Measurements from ENCODE around the gene SH3BGRL2.
"Not testable (repeated sequence)": the region's sequence is repeated elsewhere in the genome, so short reads cannot be mapped to it uniquely, and the experiment has no call there.

Gene SH3BGRL2

DNA sequence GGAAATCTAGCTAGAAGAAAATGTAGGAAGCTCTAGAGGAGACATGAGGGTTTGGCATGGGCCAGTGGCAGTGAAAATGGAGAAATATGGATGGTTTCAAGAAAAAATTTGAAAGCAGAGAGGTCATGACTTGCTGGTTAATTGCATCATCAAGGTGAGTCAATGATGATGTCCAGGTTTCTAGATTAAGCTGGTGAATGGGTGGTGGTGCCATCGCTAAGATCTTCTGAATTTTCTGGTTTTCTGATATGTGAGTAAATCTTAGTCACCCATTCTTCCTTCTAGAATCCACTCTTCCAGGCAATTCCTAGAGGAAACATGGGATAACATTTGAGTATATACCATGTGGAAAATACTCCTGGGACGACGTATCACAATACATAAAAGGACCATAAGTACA is 25.0 kb downstream of the SH3BGRL2 start:
- H3K9me3 ChIP-seq (ENCODE audit: control insufficient read depth in 1 of 2, low read length in 2 of 2), result no peaks in the 10 kb centered on the region
- no peaks in the 10 kb centered on the region for H3K36me3 ChIP-seq (ENCODE audit: control insufficient read depth in 1 of 2, insufficient read depth in 2 of 2, low read length in 2 of 2)
- H3K4me3 ChIP-seq (ENCODE audit: low read depth in 1 of 2, low read length in 2 of 2), result no peak overlapping the region
- no peaks in the 10 kb centered on the region for H3K4me1 ChIP-seq (ENCODE audit: control insufficient read depth in 1 of 2, insufficient read depth in 2 of 2, low read length in 2 of 2)
- no peak overlapping the region for H3K27ac ChIP-seq (ENCODE audit: low read length)
- H3K27me3 ChIP-seq (ENCODE audit: low read depth, low read length), result no peaks in the 10 kb centered on the region

DNA sequence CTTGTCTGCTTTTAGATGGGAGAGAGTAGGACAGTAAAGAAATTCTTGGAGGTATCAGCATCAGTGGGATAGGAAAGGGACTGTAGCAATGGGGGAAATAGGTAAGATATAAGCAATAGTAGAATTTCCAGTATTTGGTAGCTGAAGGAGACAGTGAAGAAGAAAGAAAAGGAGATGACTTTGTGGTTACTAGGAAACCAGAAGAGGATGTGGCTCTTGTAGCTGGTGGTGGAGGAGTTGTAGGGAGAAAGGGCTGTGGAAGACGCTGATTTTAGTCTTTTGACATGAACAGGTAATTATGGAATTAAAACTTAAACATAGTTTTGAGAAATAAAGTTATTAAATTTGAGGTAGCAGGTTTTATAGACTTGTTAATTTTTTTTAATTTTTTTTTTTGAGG is 26.1 kb downstream of the SH3BGRL2 start:
- Histone ChIP-seq H3K9me3 (ENCODE audit: control insufficient read depth in 1 of 2, low read length in 2 of 2) (no peaks in the 10 kb centered on the region), H3K36me3 (ENCODE audit: control insufficient read depth in 1 of 2, insufficient read depth in 2 of 2, low read length in 2 of 2) (no peaks in the 10 kb centered on the region), H3K27me3 (ENCODE audit: low read depth, low read length) (no peaks in the 10 kb centered on the region), H3K27ac (ENCODE audit: low read length) (no peak overlapping the region), H3K4me1 (ENCODE audit: control insufficient read depth in 1 of 2, insufficient read depth in 2 of 2, low read length in 2 of 2) (no peaks in the 10 kb centered on the region), H3K4me3 (ENCODE audit: low read depth in 1 of 2, low read length in 2 of 2) (no peak overlapping the region)

- H3K9me3 ChIP-seq (ENCODE audit: control insufficient read depth in 1 of 2, low read length in 2 of 2); H3K27ac ChIP-seq (ENCODE audit: low read length): not testable (repeated sequence)
Observed at GRCh38 chr6:79663655-79664054, 32.5 kb downstream of the SH3BGRL2 start.

DNA sequence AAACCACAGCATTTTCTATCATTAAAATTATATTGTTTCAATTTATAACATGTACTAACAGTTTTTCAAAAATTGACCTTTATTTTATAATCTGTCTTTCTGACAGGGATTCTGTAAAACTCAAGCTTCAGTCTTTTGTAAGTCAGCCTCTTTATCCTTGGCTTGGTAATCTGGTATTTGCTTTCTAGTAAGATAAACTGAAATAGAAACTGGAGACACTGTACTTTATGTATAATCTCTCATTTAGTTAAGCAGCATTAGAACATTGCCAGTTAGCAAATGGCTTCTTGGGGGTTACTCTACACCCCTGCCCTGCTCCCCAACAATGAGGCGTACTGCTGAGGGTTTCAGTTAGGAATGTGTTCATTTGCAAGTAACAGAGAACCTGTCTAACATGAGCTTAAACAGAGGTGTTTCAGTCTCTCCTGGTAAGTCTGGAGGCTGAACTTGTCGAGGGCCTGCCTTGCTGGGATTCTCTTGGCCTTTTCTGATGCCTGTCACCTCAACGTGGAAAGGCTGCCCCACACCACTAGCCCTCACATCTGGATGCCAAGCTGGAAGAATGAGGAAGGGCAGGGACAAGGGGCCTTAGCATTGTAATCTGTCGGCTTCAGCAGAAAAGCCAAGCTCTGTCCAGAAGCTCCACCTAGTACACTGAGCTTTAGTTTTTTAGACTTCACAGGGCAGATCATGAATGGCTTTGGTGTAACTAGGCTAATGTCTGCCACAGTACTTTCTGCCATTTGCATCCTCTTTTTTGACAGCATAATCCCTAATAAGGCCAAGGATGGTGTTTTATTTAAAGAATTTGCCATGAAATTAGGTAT is 34.8 kb downstream of the SH3BGRL2 start:
- H3K9me3 ChIP-seq (ENCODE audit: control insufficient read depth in 1 of 2, low read length in 2 of 2), result no peaks in the 10 kb centered on the region
- H3K27ac ChIP-seq (ENCODE audit: low read length), result no peak overlapping the region
- peaks cover 0 to 8% of the 10 kb centered on the region in 2 donors for H3K4me1 ChIP-seq (ENCODE audit: control insufficient read depth in 1 of 2, insufficient read depth in 2 of 2, low read length in 2 of 2)

More at GRCh38 chr6:79663655-79664054, 32.5 kb downstream of the SH3BGRL2 start:
- H3K4me1 ChIP-seq (ENCODE audit: control insufficient read depth in 1 of 2, insufficient read depth in 2 of 2, low read length in 2 of 2); H3K4me3 ChIP-seq (ENCODE audit: low read depth in 1 of 2, low read length in 2 of 2); H3K36me3 ChIP-seq (ENCODE audit: control insufficient read depth in 1 of 2, insufficient read depth in 2 of 2, low read length in 2 of 2); H3K27me3 ChIP-seq (ENCODE audit: low read depth, low read length): not testable (repeated sequence)

DNA sequence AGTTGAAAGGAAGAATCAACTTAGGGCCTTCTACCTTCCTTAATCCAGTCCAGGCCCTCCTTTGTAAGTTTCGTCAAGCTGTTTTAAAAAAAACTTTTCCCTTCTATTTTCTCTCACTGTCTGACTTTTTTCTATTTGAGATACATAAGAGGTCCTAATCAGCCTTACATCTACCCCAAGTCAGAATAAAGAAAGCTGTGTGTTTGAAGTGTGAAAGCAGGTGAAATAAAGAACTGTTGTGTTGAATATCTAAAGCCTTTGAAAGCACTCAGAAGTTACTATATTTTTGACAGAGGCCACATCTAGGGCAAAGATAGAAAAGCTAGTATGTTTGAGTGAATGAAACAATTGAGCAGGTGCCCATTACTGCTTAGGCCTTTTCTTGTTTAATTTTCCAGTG is 35.5 kb downstream of the SH3BGRL2 start:
- Histone ChIP-seq H3K9me3 (ENCODE audit: control insufficient read depth in 1 of 2, low read length in 2 of 2) (no peaks in the 10 kb centered on the region), H3K36me3 (ENCODE audit: control insufficient read depth in 1 of 2, insufficient read depth in 2 of 2, low read length in 2 of 2) (no peaks in the 10 kb centered on the region), H3K27me3 (ENCODE audit: low read depth, low read length) (no peaks in the 10 kb centered on the region), H3K27ac (ENCODE audit: low read length) (no peak overlapping the region), H3K4me1 (ENCODE audit: control insufficient read depth in 1 of 2, insufficient read depth in 2 of 2, low read length in 2 of 2) (peaks cover 2 to 8% of the 10 kb centered on the region in 2 donors), H3K4me3 (ENCODE audit: low read depth in 1 of 2, low read length in 2 of 2) (no peak overlapping the region)

More for the DNA sequence above, 34.8 kb downstream of the SH3BGRL2 start:
- no peak overlapping the region for H3K4me3 ChIP-seq (ENCODE audit: low read depth in 1 of 2, low read length in 2 of 2)
- H3K27me3 ChIP-seq (ENCODE audit: low read depth, low read length), result no peaks in the 10 kb centered on the region
- no peaks in the 10 kb centered on the region for H3K36me3 ChIP-seq (ENCODE audit: control insufficient read depth in 1 of 2, insufficient read depth in 2 of 2, low read length in 2 of 2)

- Histone ChIP-seq H3K4me1 (ENCODE audit: control insufficient read depth in 1 of 2, insufficient read depth in 2 of 2, low read length in 2 of 2) (peaks cover 11% of the 10 kb centered on the region in 2 donors), H3K27ac (ENCODE audit: low read length) (peak overlapping the region; percentile 27), H3K36me3 (ENCODE audit: control insufficient read depth in 1 of 2, insufficient read depth in 2 of 2, low read length in 2 of 2) (no peaks in the 10 kb centered on the region), H3K9me3 (ENCODE audit: control insufficient read depth in 1 of 2, low read length in 2 of 2) (no peaks in the 10 kb centered on the region), H3K27me3 (ENCODE audit: low read depth, low read length) (no peaks in the 10 kb centered on the region), H3K4me3 (ENCODE audit: low read depth in 1 of 2, low read length in 2 of 2) (no peak overlapping the region)
Observed at GRCh38 chr6:79668381-79668780, 37.3 kb downstream of the SH3BGRL2 start.

DNA sequence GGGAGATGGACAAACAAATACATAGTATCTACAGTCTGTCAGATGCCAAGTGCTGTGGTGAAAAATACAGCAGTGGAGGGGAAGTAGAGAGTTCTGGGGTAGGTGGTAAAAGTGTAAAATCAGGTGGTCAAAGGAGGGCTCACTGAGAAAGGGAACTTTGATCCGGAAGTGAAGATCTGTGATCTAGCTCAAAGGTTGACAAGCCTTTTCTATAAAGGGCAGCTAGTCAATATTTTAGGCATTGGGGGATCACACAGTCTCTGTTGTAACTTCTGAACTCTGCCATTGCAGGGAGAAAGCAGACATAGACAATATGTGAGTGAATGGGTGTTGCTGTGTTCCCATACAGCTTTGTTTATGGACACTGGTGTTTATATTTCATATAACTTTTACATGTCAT is 38.6 kb downstream of the SH3BGRL2 start:
- Histone ChIP-seq H3K27me3 (ENCODE audit: low read depth, low read length) (no peaks in the 10 kb centered on the region), H3K27ac (ENCODE audit: low read length) (no peak overlapping the region), H3K9me3 (ENCODE audit: control insufficient read depth in 1 of 2, low read length in 2 of 2) (no peaks in the 10 kb centered on the region), H3K4me1 (ENCODE audit: control insufficient read depth in 1 of 2, insufficient read depth in 2 of 2, low read length in 2 of 2) (peaks cover 11% of the 10 kb centered on the region in 2 donors), H3K36me3 (ENCODE audit: control insufficient read depth in 1 of 2, insufficient read depth in 2 of 2, low read length in 2 of 2) (peaks cover 0 to 10% of the 10 kb centered on the region in 2 donors), H3K4me3 (ENCODE audit: low read depth in 1 of 2, low read length in 2 of 2) (no peak overlapping the region)

GRCh38 chr6:79670789-79671188 is 39.7 kb downstream of the SH3BGRL2 start:
- H3K4me1 ChIP-seq (ENCODE audit: control insufficient read depth in 1 of 2, insufficient read depth in 2 of 2, low read length in 2 of 2), result peaks cover 11% of the 10 kb centered on the region in 2 donors
- H3K27ac ChIP-seq (ENCODE audit: low read length), result no peak overlapping the region
- no peaks in the 10 kb centered on the region for H3K27me3 ChIP-seq (ENCODE audit: low read depth, low read length)

DNA sequence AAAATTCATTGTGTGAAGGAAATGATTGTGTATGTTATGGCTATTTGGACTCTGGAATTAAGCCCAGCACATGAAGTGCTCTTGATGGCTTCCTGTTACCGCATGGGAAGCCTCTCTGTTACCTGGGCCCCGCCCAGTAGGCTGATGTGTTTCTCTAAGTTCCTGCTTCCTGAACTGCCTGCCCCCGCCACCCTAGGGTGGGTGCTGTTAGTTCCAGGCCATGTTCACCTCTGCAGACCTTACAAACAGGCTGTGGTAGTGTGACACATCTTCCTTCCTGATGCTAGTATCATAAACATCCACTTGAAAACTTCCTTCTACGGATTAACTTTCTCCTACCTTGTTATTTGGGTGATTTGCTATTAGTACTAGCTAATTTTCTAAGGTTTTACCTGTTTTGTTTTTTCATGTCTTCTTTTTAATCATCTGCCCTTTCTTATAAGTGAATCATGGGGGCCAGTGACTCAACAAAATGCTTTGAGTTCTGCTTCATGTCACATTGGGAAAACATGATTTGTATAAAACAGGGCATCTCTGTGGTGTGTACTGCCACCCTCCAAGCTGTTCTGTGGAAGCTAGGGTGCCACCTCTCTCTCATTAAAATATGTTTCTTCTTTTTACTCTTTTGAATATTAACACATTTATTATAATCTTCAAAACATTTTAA is 40.6 kb downstream of the SH3BGRL2 start:
- H3K4me1 ChIP-seq (ENCODE audit: control insufficient read depth in 1 of 2, insufficient read depth in 2 of 2, low read length in 2 of 2), result peaks cover 11 to 12% of the 10 kb centered on the region in 2 donors
- H3K4me3 ChIP-seq (ENCODE audit: low read depth in 1 of 2, low read length in 2 of 2), result no peak overlapping the region
- H3K27me3 ChIP-seq (ENCODE audit: low read depth, low read length), result no peaks in the 10 kb centered on the region
- H3K27ac ChIP-seq (ENCODE audit: low read length), result peak overlapping the region; percentile 10
- H3K36me3 ChIP-seq (ENCODE audit: control insufficient read depth in 1 of 2, insufficient read depth in 2 of 2, low read length in 2 of 2), result peaks cover 0 to 10% of the 10 kb centered on the region in 2 donors
- no peaks in the 10 kb centered on the region for H3K9me3 ChIP-seq (ENCODE audit: control insufficient read depth in 1 of 2, low read length in 2 of 2)

More at GRCh38 chr6:79670789-79671188, 39.7 kb downstream of the SH3BGRL2 start:
- Histone ChIP-seq H3K4me3 (ENCODE audit: low read depth in 1 of 2, low read length in 2 of 2) (no peak overlapping the region), H3K36me3 (ENCODE audit: control insufficient read depth in 1 of 2, insufficient read depth in 2 of 2, low read length in 2 of 2) (peaks cover 0 to 10% of the 10 kb centered on the region in 2 donors), H3K9me3 (ENCODE audit: control insufficient read depth in 1 of 2, low read length in 2 of 2) (no peaks in the 10 kb centered on the region)

DNA sequence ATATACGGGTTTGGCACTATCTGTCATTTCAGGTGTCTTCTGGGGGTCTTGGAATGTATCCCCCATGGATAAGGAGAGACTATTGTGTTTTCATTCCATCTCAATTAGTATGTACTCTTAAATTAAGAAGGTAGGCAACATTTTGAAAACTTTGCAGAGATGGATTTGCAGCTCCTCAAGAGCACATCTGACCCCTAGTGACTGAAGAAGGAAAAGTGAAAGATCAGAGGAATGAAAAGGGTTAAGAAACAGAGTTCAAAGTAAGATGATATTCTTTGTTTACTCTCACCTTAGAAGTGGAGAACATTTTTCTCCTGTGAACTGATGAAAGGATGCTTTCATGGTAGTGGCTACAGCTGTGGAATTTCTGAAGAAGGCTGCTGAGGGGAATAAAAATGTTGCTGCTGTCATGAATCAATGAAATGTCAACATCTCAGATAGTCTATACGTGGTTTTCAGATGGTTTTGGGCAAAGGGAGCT is 41.5 kb downstream of the SH3BGRL2 start:
- no peaks in the 10 kb centered on the region for H3K9me3 ChIP-seq (ENCODE audit: control insufficient read depth in 1 of 2, low read length in 2 of 2)
- H3K36me3 ChIP-seq (ENCODE audit: control insufficient read depth in 1 of 2, insufficient read depth in 2 of 2, low read length in 2 of 2), result peaks cover 0 to 10% of the 10 kb centered on the region in 2 donors
- peaks cover 11 to 21% of the 10 kb centered on the region in 2 donors for H3K4me1 ChIP-seq (ENCODE audit: control insufficient read depth in 1 of 2, insufficient read depth in 2 of 2, low read length in 2 of 2)
- H3K4me3 ChIP-seq (ENCODE audit: low read depth in 1 of 2, low read length in 2 of 2), result no peak overlapping the region
- peak overlapping the region; percentile 10 for H3K27ac ChIP-seq (ENCODE audit: low read length)
- no peaks in the 10 kb centered on the region for H3K27me3 ChIP-seq (ENCODE audit: low read depth, low read length)

- no peak overlapping the region for H3K27ac ChIP-seq (ENCODE audit: low read length)
- H3K9me3 ChIP-seq (ENCODE audit: control insufficient read depth in 1 of 2, low read length in 2 of 2), result no peaks in the 10 kb centered on the region
- no peak overlapping the region for H3K4me3 ChIP-seq (ENCODE audit: low read depth in 1 of 2, low read length in 2 of 2)
- peaks cover 3 to 21% of the 10 kb centered on the region in 2 donors for H3K4me1 ChIP-seq (ENCODE audit: control insufficient read depth in 1 of 2, insufficient read depth in 2 of 2, low read length in 2 of 2)
- H3K36me3 ChIP-seq (ENCODE audit: control insufficient read depth in 1 of 2, insufficient read depth in 2 of 2, low read length in 2 of 2), result peaks cover 0 to 10% of the 10 kb centered on the region in 2 donors
- H3K27me3 ChIP-seq (ENCODE audit: low read depth, low read length), result no peaks in the 10 kb centered on the region
Observed at GRCh38 chr6:79673947-79674346, 42.8 kb downstream of the SH3BGRL2 start.
